Measurements from ENCODE around the gene BBOX1. TPM values are rescaled to one million over a fixed set of nuclear protein-coding genes. Genes with fewer than 3 reads are reported as not detected.
"Not testable (repeated sequence)": the region's sequence is repeated elsewhere in the genome, so short reads cannot be mapped to it uniquely, and the experiment has no call there.

BBOX1 gene
- total RNA-seq, 4 donors from 2014 or later = 28.6 to 51.0 (median 44.7) TPM

DNA sequence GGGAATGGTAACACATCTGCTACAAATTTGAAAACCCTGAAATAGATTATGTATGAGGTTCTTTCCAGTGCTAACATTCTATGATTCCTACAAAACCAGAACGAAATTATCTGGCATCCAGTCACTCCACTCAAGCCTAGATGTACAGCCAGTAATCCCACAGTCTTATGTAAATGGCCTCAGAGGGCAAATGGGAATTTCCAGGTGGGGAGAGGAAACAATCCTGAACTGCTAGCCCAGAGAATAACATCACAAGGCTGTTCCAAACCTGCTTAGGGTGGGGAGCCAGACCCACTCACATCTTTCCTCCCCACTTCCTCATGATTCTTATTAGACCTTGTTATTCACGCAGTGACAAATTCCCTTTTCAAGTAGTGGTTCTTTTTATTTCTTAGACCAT lies 43.2 kb upstream of the BBOX1 start:
- Histone ChIP-seq H3K4me1 (peaks cover 2% of the 10 kb centered on the region), H3K4me3 (peak overlapping the region; percentile 52), H3K27ac (no peak overlapping the region), H3K27me3 (no peaks in the 10 kb centered on the region), H3K36me3 (no peaks in the 10 kb centered on the region), H3K9me3 (no peaks in the 10 kb centered on the region)
- 55% methylated on average over 2 of the region's 2 CpGs for WGBS
- DNase-seq (ENCODE audit: low spot score in 2 of 2) = no peak
- TF ChIP-seq POLR2AphosphoS5 (IDR thresholded peaks at IDR 0.05) (no peak), POLR2A (IDR thresholded peaks at IDR 0.05) (no peak), EP300 (IDR thresholded peaks at IDR 0.05) (no peak)
- TF ChIP-seq, protein P1, sequence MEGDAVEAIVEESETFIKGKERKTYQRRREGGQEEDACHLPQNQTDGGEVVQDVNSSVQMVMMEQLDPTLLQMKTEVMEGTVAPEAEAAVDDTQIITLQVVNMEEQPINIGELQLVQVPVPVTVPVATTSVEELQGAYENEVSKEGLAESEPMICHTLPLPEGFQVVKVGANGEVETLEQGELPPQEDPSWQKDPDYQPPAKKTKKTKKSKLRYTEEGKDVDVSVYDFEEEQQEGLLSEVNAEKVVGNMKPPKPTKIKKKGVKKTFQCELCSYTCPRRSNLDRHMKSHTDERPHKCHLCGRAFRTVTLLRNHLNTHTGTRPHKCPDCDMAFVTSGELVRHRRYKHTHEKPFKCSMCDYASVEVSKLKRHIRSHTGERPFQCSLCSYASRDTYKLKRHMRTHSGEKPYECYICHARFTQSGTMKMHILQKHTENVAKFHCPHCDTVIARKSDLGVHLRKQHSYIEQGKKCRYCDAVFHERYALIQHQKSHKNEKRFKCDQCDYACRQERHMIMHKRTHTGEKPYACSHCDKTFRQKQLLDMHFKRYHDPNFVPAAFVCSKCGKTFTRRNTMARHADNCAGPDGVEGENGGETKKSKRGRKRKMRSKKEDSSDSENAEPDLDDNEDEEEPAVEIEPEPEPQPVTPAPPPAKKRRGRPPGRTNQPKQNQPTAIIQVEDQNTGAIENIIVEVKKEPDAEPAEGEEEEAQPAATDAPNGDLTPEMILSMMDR (IDR thresholded peaks at IDR 0.05) = no peak

DNA sequence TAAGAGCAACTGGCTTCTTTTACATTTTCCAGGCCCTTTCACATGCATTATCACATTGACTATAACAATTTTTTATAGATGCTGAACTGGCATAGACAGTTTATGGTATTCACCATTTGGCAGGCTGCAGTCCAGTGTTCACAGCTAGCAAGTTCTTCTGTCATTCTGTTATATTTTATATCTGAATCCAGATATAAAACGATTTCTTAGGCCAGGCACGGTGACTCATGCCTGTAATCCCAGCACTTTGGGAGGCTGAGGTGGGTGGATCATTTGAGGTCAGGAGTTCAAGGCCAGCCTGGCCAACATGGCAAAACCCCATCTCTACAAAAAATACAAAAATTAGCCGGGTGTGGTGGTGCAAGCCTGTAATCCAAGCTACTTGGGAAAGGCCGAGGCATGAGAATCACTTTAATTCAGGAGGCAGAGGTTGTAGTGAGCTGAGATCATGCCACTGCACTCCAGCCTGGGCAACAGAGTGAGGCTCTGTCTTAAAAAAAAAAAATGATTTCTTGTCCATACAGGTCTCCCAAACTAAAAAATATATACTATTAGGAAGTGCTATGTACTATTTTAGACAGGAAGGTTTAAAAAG lies 39.4 kb upstream of the BBOX1 start:
- H3K4me1 ChIP-seq; H3K36me3 ChIP-seq; H3K9me3 ChIP-seq; H3K4me3 ChIP-seq; H3K27ac ChIP-seq; H3K27me3 ChIP-seq; DNase-seq (ENCODE audit: low spot score in 2 of 2): not testable (repeated sequence)
- 42% methylated on average over 4 of the region's 4 CpGs for WGBS

DNA sequence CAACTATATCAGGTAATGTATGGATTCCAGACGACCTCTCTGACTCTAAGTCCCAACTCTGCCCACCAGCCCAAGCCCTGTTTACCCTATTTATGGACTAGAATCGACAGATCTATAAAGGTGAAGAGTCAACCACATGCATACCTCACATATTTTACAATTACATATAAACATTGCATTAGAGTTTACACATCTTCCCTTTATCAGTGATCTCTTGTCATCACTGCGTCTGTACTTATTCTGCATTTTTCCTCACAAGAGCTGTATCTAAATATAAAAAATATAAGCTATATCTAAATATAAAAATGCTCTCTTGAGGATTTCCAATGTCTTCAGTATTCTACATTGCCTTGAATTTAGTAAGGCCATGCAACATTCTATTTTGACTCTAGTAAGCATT lies 38.2 kb upstream of the BBOX1 start:
- TF ChIP-seq POLR2AphosphoS5 (IDR thresholded peaks at IDR 0.05) (no peak), EP300 (IDR thresholded peaks at IDR 0.05) (no peak), POLR2A (IDR thresholded peaks at IDR 0.05) (no peak)
- TF ChIP-seq, protein P1 (IDR thresholded peaks at IDR 0.05) = no peak
- Histone ChIP-seq H3K4me3 (no peak overlapping the region), H3K27me3 (no peaks in the 10 kb centered on the region), H3K36me3 (no peaks in the 10 kb centered on the region), H3K4me1 (no peaks in the 10 kb centered on the region), H3K9me3 (no peaks in the 10 kb centered on the region), H3K27ac (no peak overlapping the region)
- 79% methylated on average over 3 of the region's 3 CpGs for WGBS
- no peak for DNase-seq (ENCODE audit: low spot score in 2 of 2)

DNA sequence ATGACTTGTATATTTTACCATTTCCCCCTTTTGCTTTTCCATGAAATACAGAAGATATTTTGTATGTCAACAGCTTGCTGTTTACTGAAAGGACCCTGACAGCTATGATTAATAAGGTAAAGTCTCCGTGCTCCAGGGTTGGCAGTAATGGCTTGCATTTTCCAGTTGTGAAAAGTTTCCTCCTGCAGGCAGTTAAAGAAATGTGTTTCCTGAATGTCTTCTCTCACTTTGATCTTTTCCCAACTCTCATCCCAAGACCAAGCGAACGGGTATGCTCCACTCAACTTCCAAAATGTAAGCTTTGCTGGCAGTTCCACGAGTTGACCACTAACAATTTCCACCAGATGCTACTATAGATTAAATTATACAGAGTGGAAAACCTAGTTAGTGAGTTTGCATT lies 37.8 kb upstream of the BBOX1 start:
- 66% methylated on average over 4 of the region's 4 CpGs for WGBS
- TF ChIP-seq POLR2AphosphoS5 (IDR thresholded peaks at IDR 0.05) (no peak), POLR2A (IDR thresholded peaks at IDR 0.05) (no peak), EP300 (IDR thresholded peaks at IDR 0.05) (no peak)
- TF ChIP-seq, protein P1 (IDR thresholded peaks at IDR 0.05) = no peak
- Histone ChIP-seq H3K4me3 (no peak overlapping the region), H3K4me1 (no peaks in the 10 kb centered on the region), H3K9me3 (no peaks in the 10 kb centered on the region), H3K27ac (no peak overlapping the region), H3K27me3 (no peaks in the 10 kb centered on the region), H3K36me3 (no peaks in the 10 kb centered on the region)
- DNase-seq (ENCODE audit: low spot score in 2 of 2) = no peak

DNA sequence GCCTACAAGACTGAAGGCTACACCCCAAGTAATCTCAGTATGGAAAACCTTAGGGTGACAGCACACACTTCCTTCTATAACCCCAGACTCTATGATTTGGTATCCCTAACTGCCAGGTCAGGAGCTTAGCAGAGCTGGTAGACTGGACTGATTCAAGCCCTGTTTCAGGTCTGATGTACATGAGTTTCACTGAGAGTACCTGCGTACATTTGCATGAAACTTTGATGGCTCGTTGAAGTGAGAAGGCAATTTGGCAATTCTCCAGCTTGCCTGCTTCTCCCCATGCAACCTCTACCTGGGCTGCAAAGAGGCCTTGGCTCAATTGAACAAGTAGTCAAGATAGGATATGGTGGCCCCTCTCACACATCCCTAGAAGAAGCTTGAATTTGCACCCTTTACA lies 36.5 kb upstream of the BBOX1 start:
- no peaks in the 10 kb centered on the region for H3K27me3 ChIP-seq

More for the DNA sequence above, 36.5 kb upstream of the BBOX1 start:
- Histone ChIP-seq H3K4me3 (no peak overlapping the region), H3K4me1 (no peaks in the 10 kb centered on the region), H3K27ac (no peak overlapping the region), H3K9me3 (no peaks in the 10 kb centered on the region), H3K36me3 (no peaks in the 10 kb centered on the region)
- no peak for DNase-seq (ENCODE audit: low spot score in 2 of 2)
- TF ChIP-seq POLR2A (IDR thresholded peaks at IDR 0.05) (no peak), EP300 (IDR thresholded peaks at IDR 0.05) (no peak), POLR2AphosphoS5 (IDR thresholded peaks at IDR 0.05) (no peak)
- TF ChIP-seq, protein P1 (IDR thresholded peaks at IDR 0.05) = no peak
- 57% methylated on average over 2 of the region's 2 CpGs for WGBS

All from suprapubic skin (tissue), 4 donors.